ENCODE results near the gene NRXN2.
"Not testable (repeated sequence)": the region's sequence is repeated elsewhere in the genome, so short reads cannot be mapped to it uniquely, and the experiment has no call there.

Gene NRXN2

DNA sequence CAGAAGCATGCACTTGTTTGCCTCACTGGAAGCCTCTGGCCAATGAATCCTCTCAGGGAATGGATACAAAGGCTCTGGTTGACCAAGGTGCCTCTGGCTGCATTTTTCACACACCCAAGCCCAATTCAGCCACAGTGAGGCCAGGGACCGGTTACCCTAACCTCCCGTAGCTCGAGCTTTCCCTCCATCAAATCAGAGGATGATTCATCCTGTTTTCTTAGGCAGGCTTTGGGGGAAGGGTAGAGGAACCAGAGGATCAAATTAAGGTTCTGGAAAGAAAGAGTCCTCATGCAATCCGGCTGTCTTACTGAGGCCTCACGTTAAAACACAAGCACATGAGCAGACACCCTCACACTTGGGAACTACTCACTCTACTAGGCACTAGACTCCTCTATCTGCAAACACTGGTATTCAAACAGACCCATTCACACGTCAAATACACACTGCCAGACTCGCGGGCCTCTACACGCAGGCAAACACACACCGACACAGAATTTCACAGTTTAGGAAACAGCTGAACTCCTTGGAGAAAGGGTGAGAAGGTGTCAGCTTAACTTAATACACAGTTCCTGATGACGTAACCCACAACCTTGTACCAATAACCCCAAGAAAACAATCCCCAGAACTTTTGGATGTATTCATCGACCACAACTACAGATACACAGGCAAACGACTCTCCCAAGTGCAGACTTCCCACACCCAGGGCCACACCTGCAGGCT lies 12.4 kb downstream of the NRXN2 start:
- in situ Hi-C loops (cut with HindIII; ENCODE audit: low sequenced_read_pairs): no loop called here

- in situ Hi-C loops (cut with HindIII; ENCODE audit: low sequenced_read_pairs): no loop called here
Observed at GRCh38 chr11:64705501-64705900, 17.5 kb downstream of the NRXN2 start.

DNA sequence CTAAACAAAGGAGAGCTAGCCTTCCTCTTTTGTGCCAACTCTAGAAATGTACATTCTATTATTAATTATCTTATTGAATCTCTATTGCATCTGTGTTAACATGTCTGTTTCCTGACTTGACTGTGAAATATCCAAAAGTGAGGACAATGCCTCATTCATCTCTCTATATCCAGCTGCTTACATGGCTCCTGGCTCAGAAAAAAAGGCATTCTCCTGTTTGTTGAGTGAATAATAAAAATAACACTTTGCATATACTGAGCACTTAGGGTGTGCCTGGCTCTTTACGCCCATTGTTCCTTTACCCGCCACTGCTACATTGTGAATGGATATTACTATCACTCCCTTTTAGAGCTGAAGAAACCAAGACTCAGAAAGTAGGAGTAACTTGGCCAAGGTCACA lies 19.9 kb downstream of the NRXN2 start:
- in situ Hi-C loops (cut with HindIII; ENCODE audit: low sequenced_read_pairs): no loop called here

- in situ Hi-C loops (cut with HindIII; ENCODE audit: low sequenced_read_pairs): not testable (repeated sequence)
Observed at GRCh38 chr11:64701956-64702355, 21.0 kb downstream of the NRXN2 start.

DNA sequence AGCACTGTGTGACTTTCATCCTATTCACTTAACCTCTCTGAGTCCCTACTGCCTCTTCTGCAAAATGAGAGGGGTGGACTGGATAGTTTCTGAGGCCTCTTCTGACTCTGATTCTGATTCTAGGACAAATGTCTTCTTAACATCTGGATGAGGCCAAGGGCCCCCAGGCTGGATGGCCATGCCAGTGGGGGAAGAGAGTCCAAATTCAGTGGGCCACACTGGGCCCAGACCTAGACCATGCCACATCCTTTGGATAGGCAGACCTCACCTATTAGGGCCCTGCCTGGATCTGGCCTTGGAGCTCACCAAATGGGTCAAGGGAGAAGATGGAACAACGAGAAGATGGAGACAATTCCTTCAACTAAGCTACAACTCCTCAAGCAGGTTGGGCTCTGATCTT lies 24.6 kb downstream of the NRXN2 start:
- in situ Hi-C loops (cut with HindIII; ENCODE audit: low sequenced_read_pairs): no loop called here

DNA sequence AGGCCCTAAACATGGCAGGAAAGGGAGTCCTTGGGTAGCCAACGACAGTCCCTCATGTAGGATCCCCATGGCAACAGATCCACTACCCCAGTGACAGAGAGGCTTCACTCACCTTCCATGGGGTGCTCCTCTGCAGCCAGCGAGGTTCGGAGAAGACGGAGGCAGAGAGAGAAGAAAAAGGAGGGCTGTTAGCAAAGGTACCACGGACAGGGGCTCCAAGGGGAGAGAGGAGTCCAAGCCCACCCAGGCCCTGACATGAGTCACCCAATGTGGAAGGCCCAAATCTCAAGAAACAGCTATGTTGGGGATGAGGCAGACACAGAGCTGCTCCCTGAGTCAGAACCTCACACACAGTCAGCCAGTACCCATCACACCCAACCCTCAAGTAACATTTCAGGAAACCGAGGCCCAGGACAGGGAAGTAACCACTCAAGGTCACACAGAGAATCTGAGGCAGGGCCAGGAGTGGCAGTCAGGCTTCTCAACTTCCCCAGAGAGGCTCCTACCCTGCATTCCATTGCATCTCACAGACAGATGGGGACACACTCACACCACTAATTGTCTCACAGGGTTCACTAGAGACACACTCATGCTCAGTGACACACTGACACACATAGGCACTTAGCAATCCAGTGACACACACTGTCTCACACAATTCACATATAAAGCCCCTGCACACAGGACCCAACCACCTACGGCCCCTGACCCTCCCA lies 25.2 kb downstream of the NRXN2 start:
- in situ Hi-C loops (cut with HindIII; ENCODE audit: low sequenced_read_pairs): no loop called here

- in situ Hi-C loops (cut with HindIII; ENCODE audit: low sequenced_read_pairs): no loop called here
Observed at GRCh38 chr11:64696045-64696444, 27.0 kb downstream of the NRXN2 start.

GRCh38 chr11:64695548-64695947 lies 27.4 kb downstream of the NRXN2 start:
- in situ Hi-C loops (cut with HindIII; ENCODE audit: low sequenced_read_pairs): no loop called here

- in situ Hi-C loops (cut with HindIII; ENCODE audit: low sequenced_read_pairs): no loop called here
Observed at GRCh38 chr11:64694821-64695365, 28.1 kb downstream of the NRXN2 start.

GRCh38 chr11:64694026-64694755 lies 28.8 kb downstream of the NRXN2 start:
- in situ Hi-C loops (cut with HindIII; ENCODE audit: low sequenced_read_pairs): no loop called here

GRCh38 chr11:64692764-64693331 lies 30.1 kb downstream of the NRXN2 start:
- in situ Hi-C loops (cut with HindIII; ENCODE audit: low sequenced_read_pairs): no loop called here

- in situ Hi-C loops (cut with HindIII; ENCODE audit: low sequenced_read_pairs): no loop called here
Observed at GRCh38 chr11:64691543-64691942, 31.5 kb downstream of the NRXN2 start.

DNA sequence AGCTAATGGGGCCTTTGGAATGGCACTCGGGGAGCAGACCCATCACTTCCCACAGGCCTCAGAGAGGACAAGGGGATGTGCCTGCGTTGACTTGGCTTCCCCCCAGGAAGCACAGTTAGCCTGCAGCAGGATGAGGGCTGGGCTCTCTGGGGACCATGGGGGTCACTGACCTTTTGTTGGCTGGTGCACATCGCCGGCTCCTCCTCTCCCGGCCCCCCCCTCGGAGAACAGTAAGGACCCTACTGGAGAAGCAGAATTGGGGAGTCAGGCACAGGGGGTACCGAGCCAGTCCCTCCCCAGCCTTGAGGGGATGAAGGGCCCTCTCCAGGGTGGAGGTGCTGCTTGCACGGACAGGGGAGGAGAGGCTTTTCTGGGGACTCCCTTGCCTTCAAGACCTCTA lies 32.8 kb downstream of the NRXN2 start:
- in situ Hi-C loops (cut with HindIII; ENCODE audit: low sequenced_read_pairs): no loop called here

GRCh38 chr11:64688534-64688982 lies 34.4 kb downstream of the NRXN2 start:
- in situ Hi-C loops (cut with HindIII; ENCODE audit: low sequenced_read_pairs): no loop called here

- in situ Hi-C loops (cut with HindIII; ENCODE audit: low sequenced_read_pairs): no loop called here
Observed at GRCh38 chr11:64687643-64688533, 35.1 kb downstream of the NRXN2 start.

- in situ Hi-C loops (cut with HindIII; ENCODE audit: low sequenced_read_pairs): no loop called here
Observed at GRCh38 chr11:64687204-64687603, 35.8 kb downstream of the NRXN2 start.

- in situ Hi-C loops (cut with HindIII; ENCODE audit: low sequenced_read_pairs): no loop called here
Observed at GRCh38 chr11:64686466-64687170, 36.4 kb downstream of the NRXN2 start.

GRCh38 chr11:64685536-64685935 lies 37.5 kb downstream of the NRXN2 start:
- in situ Hi-C loops (cut with HindIII; ENCODE audit: low sequenced_read_pairs): no loop called here

- in situ Hi-C loops (cut with HindIII; ENCODE audit: low sequenced_read_pairs): no loop called here
Observed at GRCh38 chr11:64684357-64684756, 38.6 kb downstream of the NRXN2 start.

- in situ Hi-C loops (cut with HindIII; ENCODE audit: low sequenced_read_pairs): no loop called here
Observed at GRCh38 chr11:64681171-64681570, 41.8 kb downstream of the NRXN2 start.

All from endothelial cell of hepatic sinusoid (primary cell).